HEK293 (cell line): Measurements from ENCODE around the gene HECTD4.

Experiments used
- CTCF ChIA-PET: fragments of 350-600 bp; formaldehyde crosslinking; extraction: SDS; loops from one replicate; lab custom pipeline; 2021; ENCODE audit warnings: antibody characterized with exemption; lab: Yijun Ruan, JAX
- POLR2A ChIA-PET: fragments of 300-600 bp; formaldehyde crosslinking; extraction: SDS; loops from one replicate; lab custom pipeline; 2020; ENCODE audit warnings: antibody characterized with exemption, inconsistent platforms; lab: Yijun Ruan, JAX
- H3K27ac ChIP-seq: fragments of 200-500 bp; sonication (Bioruptor generic); 2 replicates; pipeline ENCODE4 v1.5.1; 2014; ENCODE audit warnings: low read depth, low read length, control low read depth, inconsistent platforms; ENCODE audit errors: extremely low read depth
- H3K36me3 ChIP-seq, 2 experiments: fragments of 200-500 bp in 1 of 2; sonication (Bioruptor generic) in 1 of 2; 1 replicate in 1 of 2; 2 replicates in 1 of 2; pipeline ENCODE4 v1.5.1; 2014 to 2017; ENCODE audit warnings: inconsistent platforms in 2 of 2, low read length in 2 of 2; ENCODE audit not compliant: control insufficient read depth in 2 of 2, insufficient read depth in 1 of 2
- H3K4me1 ChIP-seq: fragments of 200-500 bp; sonication (Bioruptor generic); 2 replicates; pipeline ENCODE4 v1.5.1; 2014; ENCODE audit warnings: mild to moderate bottlenecking, low read length, inconsistent platforms; ENCODE audit not compliant: control insufficient read depth, insufficient read depth
- H3K4me3 ChIP-seq: 2 replicates; pipeline ENCODE4 v1.5.1; 2011; ENCODE audit warnings: low read depth, mild to moderate bottlenecking, control low read depth, low read length, moderate library complexity
- H3K9me3 ChIP-seq: fragments of 200-500 bp; sonication (Bioruptor generic); 2 replicates; pipeline ENCODE4 v1.5.1; 2014; ENCODE audit warnings: low read depth, low read length, inconsistent platforms; ENCODE audit not compliant: control insufficient read depth, insufficient read depth
- GLIS1 ChIP-seq: fragments of 450-650 bp; formaldehyde crosslinking; IDR thresholded peaks from 2 replicates; pipeline ENCODE4 v1.5.1; 2016; ENCODE audit warnings: missing biosample characterization, missing genetic modification characterization
- HOXD13 ChIP-seq: sonication (generic); formaldehyde crosslinking; IDR thresholded peaks from 2 replicates; pipeline ENCODE4 v1.8.0; 2022; ENCODE audit warnings: missing genetic modification reagents, borderline replicate concordance
- MYNN ChIP-seq: fragments of 450-650 bp; formaldehyde crosslinking; IDR thresholded peaks from 2 replicates; pipeline ENCODE4 v1.5.1; 2016; ENCODE audit warnings: missing biosample characterization, missing genetic modification characterization, borderline replicate concordance
- MZF1 ChIP-seq: fragments of 450-650 bp; formaldehyde crosslinking; IDR thresholded peaks from 2 replicates; pipeline ENCODE4 v1.5.1; 2017; ENCODE audit warnings: missing biosample characterization, missing genetic modification characterization, borderline replicate concordance
- RBAK ChIP-seq: fragments of 450-650 bp; formaldehyde crosslinking; IDR thresholded peaks from 2 replicates; pipeline ENCODE4 v1.5.1; 2016; ENCODE audit warnings: missing biosample characterization, missing genetic modification characterization
- SP2 ChIP-seq: fragments of 450-650 bp; formaldehyde crosslinking; IDR thresholded peaks from 2 replicates; pipeline ENCODE4 v1.5.1; 2016; ENCODE audit warnings: missing biosample characterization, missing genetic modification characterization
- ZBTB20 ChIP-seq: fragments of 450-650 bp; formaldehyde crosslinking; IDR thresholded peaks from 2 replicates; pipeline ENCODE4 v1.5.1; 2016; ENCODE audit warnings: missing biosample characterization, missing genetic modification characterization
- ZFP3 ChIP-seq: fragments of 450-650 bp; formaldehyde crosslinking; IDR thresholded peaks from 2 replicates; pipeline ENCODE4 v1.5.1; 2016; ENCODE audit warnings: low read depth, missing biosample characterization, missing genetic modification characterization
- ZFP41 ChIP-seq: fragments of 450-650 bp; formaldehyde crosslinking; IDR thresholded peaks from 2 replicates; pipeline ENCODE4 v1.5.1; 2016; ENCODE audit warnings: missing biosample characterization, missing genetic modification characterization, borderline replicate concordance
- ZNF140 ChIP-seq: fragments of 450-650 bp; formaldehyde crosslinking; IDR thresholded peaks from 2 replicates; pipeline ENCODE4 v1.5.1; 2016; ENCODE audit warnings: missing biosample characterization, missing genetic modification characterization
- ZNF18 ChIP-seq: fragments of 450-650 bp; formaldehyde crosslinking; IDR thresholded peaks from 2 replicates; pipeline ENCODE4 v1.5.1; 2016; ENCODE audit warnings: missing biosample characterization, missing genetic modification characterization
- ZNF211 ChIP-seq: fragments of 450-650 bp; formaldehyde crosslinking; IDR thresholded peaks from 2 replicates; pipeline ENCODE4 v1.5.1; 2016; ENCODE audit warnings: low read depth, missing biosample characterization, missing genetic modification characterization
- ZNF214 ChIP-seq: fragments of 450-650 bp; formaldehyde crosslinking; IDR thresholded peaks from 2 replicates; pipeline ENCODE4 v1.5.1; 2017; ENCODE audit warnings: missing biosample characterization, mild to moderate bottlenecking, missing genetic modification characterization, borderline replicate concordance
- ZNF280C ChIP-seq: fragments of 450-650 bp; formaldehyde crosslinking; IDR thresholded peaks from 2 replicates; pipeline ENCODE4 v1.5.1; 2016; ENCODE audit warnings: missing biosample characterization, missing genetic modification characterization
- ZNF311 ChIP-seq: fragments of 450-650 bp; formaldehyde crosslinking; IDR thresholded peaks from 2 replicates; pipeline ENCODE4 v1.5.1; 2017; ENCODE audit warnings: missing biosample characterization, missing genetic modification characterization, borderline replicate concordance
- ZNF366 ChIP-seq: fragments of 450-650 bp; formaldehyde crosslinking; conservative IDR thresholded peaks from 2 replicates; pipeline ENCODE4 v1.5.1; 2016; ENCODE audit warnings: missing biosample characterization, missing genetic modification characterization
- ZNF37A ChIP-seq: fragments of 450-650 bp; IDR thresholded peaks from 2 replicates; pipeline ENCODE4 v1.5.1; 2018; ENCODE audit warnings: missing biosample characterization, missing genetic modification characterization
- ZNF48 ChIP-seq: fragments of 450-650 bp; formaldehyde crosslinking; IDR thresholded peaks from 2 replicates; pipeline ENCODE4 v1.5.1; 2016; ENCODE audit warnings: missing biosample characterization, missing genetic modification characterization
- ZNF521 ChIP-seq: fragments of 450-650 bp; formaldehyde crosslinking; IDR thresholded peaks from 2 replicates; pipeline ENCODE4 v1.5.1; 2017; ENCODE audit warnings: missing biosample characterization, mild to moderate bottlenecking, missing genetic modification characterization
- ZNF561 ChIP-seq: fragments of 450-650 bp; IDR thresholded peaks from 2 replicates; pipeline ENCODE4 v1.5.1; 2018; ENCODE audit warnings: missing biosample characterization, missing genetic modification characterization, borderline replicate concordance
- ZNF654 ChIP-seq: fragments of 450-650 bp; formaldehyde crosslinking; IDR thresholded peaks from 2 replicates; pipeline ENCODE4 v1.5.1; 2016; ENCODE audit warnings: low read depth, missing biosample characterization, missing genetic modification characterization
- ZNF768 ChIP-seq: fragments of 450-650 bp; formaldehyde crosslinking; IDR thresholded peaks from 2 replicates; pipeline ENCODE4 v1.5.1; 2018; ENCODE audit warnings: missing biosample characterization, mild to moderate bottlenecking, missing genetic modification characterization
- TF ChIP-seq, protein P1 (sequence below): fragments of 450-650 bp; formaldehyde crosslinking; IDR thresholded peaks from 2 replicates; pipeline ENCODE4 v1.5.1; 2016; ENCODE audit warnings: missing biosample characterization, missing genetic modification characterization
- TF ChIP-seq, protein P2 (sequence below): fragments of 450-650 bp; formaldehyde crosslinking; IDR thresholded peaks from 2 replicates; pipeline ENCODE4 v1.5.1; 2016; ENCODE audit warnings: missing biosample characterization, missing genetic modification characterization

HECTD4 gene

DNA sequence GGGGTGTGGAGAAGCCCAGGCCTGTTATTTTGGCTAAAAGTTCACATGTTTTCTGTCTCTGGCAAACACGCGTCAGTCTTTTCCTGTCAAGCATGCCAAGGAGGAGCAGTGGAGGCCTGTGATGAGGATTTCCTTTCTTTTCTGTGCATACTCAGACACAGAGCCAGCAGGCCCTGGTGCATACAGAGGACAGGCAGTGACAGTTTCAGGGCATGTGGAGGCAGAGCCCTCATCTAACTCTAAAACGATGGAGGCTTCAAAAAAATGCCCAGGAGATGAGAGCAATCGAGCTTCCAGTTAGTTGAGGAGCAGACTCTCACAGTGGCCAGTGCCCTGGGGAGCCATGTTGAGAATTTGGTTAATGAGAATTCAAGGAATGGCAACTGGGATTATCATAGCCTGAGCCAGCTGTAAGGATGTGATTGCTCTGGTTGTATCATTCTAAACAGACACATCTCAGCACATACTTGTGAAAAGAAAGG, 190.3 kb downstream of the HECTD4 start:
- Histone ChIP-seq H3K9me3 (no peaks in the 10 kb centered on the region), H3K27ac (no peak overlapping the region), H3K36me3 (peaks cover 18 to 87% of the 10 kb centered on the region in 2 experiments), H3K4me1 (no peaks in the 10 kb centered on the region), H3K4me3 (no peak overlapping the region)
- TF ChIP-seq MYNN (tag by site-specific recombination) = no peak
- no peak for TF ChIP-seq RBAK
- no peak for TF ChIP-seq ZNF311
- no peak for TF ChIP-seq ZNF561
- no peak for TF ChIP-seq ZNF214
- TF ChIP-seq, protein P1, sequence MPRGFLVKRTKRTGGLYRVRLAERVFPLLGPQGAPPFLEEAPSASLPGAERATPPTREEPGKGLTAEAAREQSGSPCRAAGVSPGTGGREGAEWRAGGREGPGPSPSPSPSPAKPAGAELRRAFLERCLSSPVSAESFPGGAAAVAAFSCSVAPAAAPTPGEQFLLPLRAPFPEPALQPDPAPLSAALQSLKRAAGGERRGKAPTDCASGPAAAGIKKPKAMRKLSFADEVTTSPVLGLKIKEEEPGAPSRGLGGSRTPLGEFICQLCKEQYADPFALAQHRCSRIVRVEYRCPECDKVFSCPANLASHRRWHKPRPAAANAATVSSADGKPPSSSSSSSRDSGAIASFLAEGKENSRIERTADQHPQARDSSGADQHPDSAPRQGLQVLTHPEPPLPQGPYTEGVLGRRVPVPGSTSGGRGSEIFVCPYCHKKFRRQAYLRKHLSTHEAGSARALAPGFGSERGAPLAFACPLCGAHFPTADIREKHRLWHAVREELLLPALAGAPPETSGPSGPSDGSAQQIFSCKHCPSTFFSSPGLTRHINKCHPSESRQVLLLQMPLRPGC = no peak
- no peak for TF ChIP-seq ZNF768 (tag by site-specific recombination)
- TF ChIP-seq ZNF48 (tag by site-specific recombination) = no peak
- TF ChIP-seq ZNF140 (tag by site-specific recombination) = no peak
- TF ChIP-seq ZNF521 (tag by site-specific recombination) = no peak
- no peak for TF ChIP-seq ZNF37A (tag by site-specific recombination)
- no peak for TF ChIP-seq ZNF280C (tag by site-specific recombination)
- no peak for TF ChIP-seq ZNF366 (tag by site-specific recombination)
- TF ChIP-seq ZFP3 (tag by site-specific recombination) = no peak
- no peak for TF ChIP-seq GLIS1 (tag by site-specific recombination)
- TF ChIP-seq ZNF654 (tag by site-specific recombination) = no peak
- no peak for TF ChIP-seq MZF1 (tag by site-specific recombination)
- TF ChIP-seq, protein P2, sequence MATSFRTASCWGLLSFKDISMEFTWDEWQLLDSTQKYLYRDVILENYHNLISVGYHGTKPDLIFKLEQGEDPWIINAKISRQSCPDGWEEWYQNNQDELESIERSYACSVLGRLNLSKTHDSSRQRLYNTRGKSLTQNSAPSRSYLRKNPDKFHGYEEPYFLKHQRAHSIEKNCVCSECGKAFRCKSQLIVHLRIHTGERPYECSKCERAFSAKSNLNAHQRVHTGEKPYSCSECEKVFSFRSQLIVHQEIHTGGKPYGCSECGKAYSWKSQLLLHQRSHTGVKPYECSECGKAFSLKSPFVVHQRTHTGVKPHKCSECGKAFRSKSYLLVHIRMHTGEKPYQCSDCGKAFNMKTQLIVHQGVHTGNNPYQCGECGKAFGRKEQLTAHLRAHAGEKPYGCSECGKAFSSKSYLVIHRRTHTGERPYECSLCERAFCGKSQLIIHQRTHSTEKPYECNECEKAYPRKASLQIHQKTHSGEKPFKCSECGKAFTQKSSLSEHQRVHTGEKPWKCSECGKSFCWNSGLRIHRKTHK (tag by site-specific recombination) = no peak
- no peak for TF ChIP-seq ZNF18 (tag by site-specific recombination)
- TF ChIP-seq SP2 (tag by site-specific recombination) = no peak
- CTCF ChIA-PET = no interaction called here
- POLR2A ChIA-PET = no interaction called here

- Histone ChIP-seq H3K9me3 (no peaks in the 10 kb centered on the region), H3K4me1 (no peaks in the 10 kb centered on the region), H3K36me3 (peaks cover 24 to 81% of the 10 kb centered on the region in 2 experiments), H3K27ac (no peak overlapping the region), H3K4me3 (no peak overlapping the region)
- CTCF ChIA-PET = no interaction called here
- POLR2A ChIA-PET = no interaction called here
- no peak for TF ChIP-seq ZBTB20 (tag by site-specific recombination)
- TF ChIP-seq ZNF211 (tag by site-specific recombination) = no peak
- no peak for TF ChIP-seq HOXD13 (CRISPR knock-in tag)
- no peak for TF ChIP-seq ZNF280C (tag by site-specific recombination)
- TF ChIP-seq ZFP41 (tag by site-specific recombination) = no peak
- TF ChIP-seq ZNF214 = no peak
Observed at GRCh38 chr12:112191201-112191600, 191.0 kb downstream of the HECTD4 start.
